LNCaP clone FGC (cell line): ENCODE data around the gene RBM15.

ENCODE experiments used
- DNase-seq: peaks from one replicate; pipeline ENCODE4 v3.0.0-alpha.2; 2011; ENCODE audit warnings: low read depth
- H3K4me3 ChIP-seq: 2 replicates; pipeline ENCODE4 v1.5.1; 2011; ENCODE audit warnings: mild to moderate bottlenecking, low read depth, low read length, control low read depth
- CTCF ChIP-seq: IDR thresholded peaks from 2 replicates; pipeline ENCODE4 v1.5.1; 2012; ENCODE audit warnings: mild to moderate bottlenecking; ENCODE audit not compliant: control insufficient read depth, insufficient read depth; ENCODE audit errors: extremely low read depth

Gene RBM15

DNA sequence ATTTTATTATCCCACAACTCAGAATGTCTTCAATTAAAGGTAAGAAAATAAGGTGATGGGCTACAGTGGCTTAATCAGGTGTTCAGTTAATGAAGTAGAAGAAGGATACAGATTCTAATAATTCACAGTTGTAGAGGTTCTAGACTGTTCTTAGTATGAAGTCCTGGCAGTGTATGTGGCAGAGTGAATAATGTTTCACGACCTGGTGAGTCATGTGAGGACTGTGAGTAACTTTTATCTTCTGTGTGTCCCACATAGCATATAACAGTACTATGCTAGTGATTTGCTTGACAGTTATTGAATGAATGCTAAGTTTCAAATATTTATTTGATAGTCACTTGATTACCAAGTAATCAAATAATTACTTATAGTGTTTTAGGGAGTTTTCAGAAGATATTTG lies 31.6 kb downstream of the RBM15 start:
- no peak for DNase-seq
- TF ChIP-seq CTCF: no peak
- no peak overlapping the region for H3K4me3 ChIP-seq

DNA sequence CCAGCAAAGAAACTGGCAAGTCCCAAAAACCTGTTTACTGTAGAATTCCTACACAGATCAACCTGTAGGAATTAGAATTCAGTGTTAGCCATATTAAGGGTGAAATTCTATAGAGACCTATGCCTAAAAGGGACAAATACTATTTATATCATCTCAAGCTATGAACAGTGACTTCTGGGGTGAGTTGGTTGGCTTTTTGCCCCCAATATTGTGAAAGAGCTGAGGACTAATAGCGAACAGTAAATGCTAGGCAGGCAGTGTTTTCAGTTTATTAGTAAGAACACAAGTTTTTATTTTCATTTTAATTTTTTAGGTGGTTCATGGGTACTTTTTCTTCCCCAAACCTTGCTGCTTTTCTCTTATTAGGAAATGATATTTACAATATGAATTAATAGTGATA lies 36.3 kb downstream of the RBM15 start:
- no peak for TF ChIP-seq CTCF
- no peak for DNase-seq
- no peak overlapping the region for H3K4me3 ChIP-seq

- H3K4me3 ChIP-seq: no peak overlapping the region
- DNase-seq: no peak
- no peak for TF ChIP-seq CTCF
Observed at GRCh38 chr1:110380672-110381283, 41.6 kb downstream of the RBM15 start.

GRCh38 chr1:110383251-110383990 lies 44.2 kb downstream of the RBM15 start:
- H3K4me3 ChIP-seq: no peak overlapping the region
- DNase-seq: no peak

GRCh38 chr1:110384581-110385321 lies 45.6 kb downstream of the RBM15 start:
- no peak for TF ChIP-seq CTCF
- no peak overlapping the region for H3K4me3 ChIP-seq
- no peak for DNase-seq

More at GRCh38 chr1:110383251-110383990, 44.2 kb downstream of the RBM15 start:
- TF ChIP-seq CTCF: no peak

DNA sequence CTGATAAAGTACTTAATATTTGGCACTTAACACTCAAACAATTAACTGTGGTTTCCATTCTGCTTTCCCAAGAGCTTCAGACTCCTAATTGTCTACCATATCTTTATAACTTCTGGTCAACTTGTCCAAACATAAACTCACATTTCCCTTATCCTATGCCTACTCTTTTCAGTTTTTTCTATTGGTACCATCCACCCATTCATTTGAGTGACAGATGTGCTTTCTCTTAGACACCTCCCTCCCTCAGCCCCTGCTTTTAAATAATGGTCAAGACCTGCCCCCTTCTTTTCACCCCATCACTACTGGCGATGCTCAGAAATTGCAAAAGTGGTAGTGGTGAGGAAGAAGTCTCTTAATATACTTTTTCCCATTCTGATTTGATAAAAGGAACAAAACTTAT lies 46.2 kb downstream of the RBM15 start:
- DNase-seq: no peak
- H3K4me3 ChIP-seq: no peak overlapping the region

More for the DNA sequence above, 46.2 kb downstream of the RBM15 start:
- no peak for TF ChIP-seq CTCF
